Esophagus squamous epithelium (tissue), 4 donors: Measurements from ENCODE around the gene MMS19.

Experiments used
- POLR2A ChIP-seq, 4 donors: fragments of 450-650 bp; IDR thresholded peaks; one replicate each; pipeline ENCODE4 v1.6.1; 2017; ENCODE audit warnings: antibody characterized with exemption in 4 of 4, mild to moderate bottlenecking in 4 of 4, moderate library complexity in 3 of 4
- TF ChIP-seq, protein P1 (sequence below), 6 experiments: fragments of 450-650 bp in 4 of 6; fragments of 200-600 bp in 2 of 6; sonication (generic) in 2 of 6; IDR thresholded peaks; one replicate each; pipeline ENCODE4 v1.5.1; 2016 to 2019; ENCODE audit warnings: antibody characterized with exemption in 6 of 6, mild to moderate bottlenecking in 4 of 6, moderate library complexity in 4 of 6

DNA sequence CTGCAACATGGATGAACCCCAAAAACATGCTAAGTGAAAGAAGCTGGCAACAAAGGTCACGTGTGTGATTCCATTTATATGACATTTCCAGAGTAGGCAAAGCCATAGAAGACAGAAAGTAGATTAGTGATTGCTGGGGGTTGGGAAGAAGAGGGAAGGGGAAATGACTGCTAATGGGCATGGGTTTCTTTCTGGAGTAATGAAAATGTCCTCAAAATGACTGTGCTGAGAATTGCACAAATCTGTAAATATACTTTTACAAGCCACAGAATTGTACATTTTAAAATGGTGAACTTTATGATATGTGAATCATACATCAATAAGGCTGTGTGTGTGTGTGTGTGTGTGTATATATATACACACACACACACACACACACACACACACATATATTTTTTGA, 15.8 kb downstream of the MMS19 start:
- TF ChIP-seq, protein P1, sequence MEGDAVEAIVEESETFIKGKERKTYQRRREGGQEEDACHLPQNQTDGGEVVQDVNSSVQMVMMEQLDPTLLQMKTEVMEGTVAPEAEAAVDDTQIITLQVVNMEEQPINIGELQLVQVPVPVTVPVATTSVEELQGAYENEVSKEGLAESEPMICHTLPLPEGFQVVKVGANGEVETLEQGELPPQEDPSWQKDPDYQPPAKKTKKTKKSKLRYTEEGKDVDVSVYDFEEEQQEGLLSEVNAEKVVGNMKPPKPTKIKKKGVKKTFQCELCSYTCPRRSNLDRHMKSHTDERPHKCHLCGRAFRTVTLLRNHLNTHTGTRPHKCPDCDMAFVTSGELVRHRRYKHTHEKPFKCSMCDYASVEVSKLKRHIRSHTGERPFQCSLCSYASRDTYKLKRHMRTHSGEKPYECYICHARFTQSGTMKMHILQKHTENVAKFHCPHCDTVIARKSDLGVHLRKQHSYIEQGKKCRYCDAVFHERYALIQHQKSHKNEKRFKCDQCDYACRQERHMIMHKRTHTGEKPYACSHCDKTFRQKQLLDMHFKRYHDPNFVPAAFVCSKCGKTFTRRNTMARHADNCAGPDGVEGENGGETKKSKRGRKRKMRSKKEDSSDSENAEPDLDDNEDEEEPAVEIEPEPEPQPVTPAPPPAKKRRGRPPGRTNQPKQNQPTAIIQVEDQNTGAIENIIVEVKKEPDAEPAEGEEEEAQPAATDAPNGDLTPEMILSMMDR (IDR thresholded peaks at IDR 0.05): no peak
- no peak for TF ChIP-seq POLR2A (IDR thresholded peaks at IDR 0.05)
